Suprapubic skin (tissue), 4 donors: ENCODE data around the gene CROCC2.

Experiments used
- EP300 ChIP-seq: sonication (generic); formaldehyde crosslinking; IDR thresholded peaks from one replicate; pipeline ENCODE4 v1.6.1; 2017; ENCODE audit warnings: antibody characterized with exemption
- POLR2A ChIP-seq, 2 donors: fragments of 450-650 bp; IDR thresholded peaks; one replicate each; pipeline ENCODE4 v1.6.1; 2017; ENCODE audit warnings: antibody characterized with exemption in 2 of 2, mild to moderate bottlenecking in 2 of 2, moderate library complexity in 2 of 2
- POLR2AphosphoS5 ChIP-seq, 3 donors: sonication (generic); formaldehyde crosslinking; IDR thresholded peaks; one replicate each; pipeline ENCODE4 v1.6.1; 2017; ENCODE audit warnings: antibody characterized with exemption in 3 of 3
- TF ChIP-seq, protein P1 (sequence below), 2 donors: fragments of 200-600 bp in 1 of 2; fragments of 450-650 bp in 1 of 2; sonication (generic) in 1 of 2; IDR thresholded peaks; one replicate each; pipeline ENCODE4 v1.5.1; 2016 to 2019; ENCODE audit warnings: antibody characterized with exemption in 2 of 2, mild to moderate bottlenecking in 1 of 2, moderate library complexity in 1 of 2

DNA sequence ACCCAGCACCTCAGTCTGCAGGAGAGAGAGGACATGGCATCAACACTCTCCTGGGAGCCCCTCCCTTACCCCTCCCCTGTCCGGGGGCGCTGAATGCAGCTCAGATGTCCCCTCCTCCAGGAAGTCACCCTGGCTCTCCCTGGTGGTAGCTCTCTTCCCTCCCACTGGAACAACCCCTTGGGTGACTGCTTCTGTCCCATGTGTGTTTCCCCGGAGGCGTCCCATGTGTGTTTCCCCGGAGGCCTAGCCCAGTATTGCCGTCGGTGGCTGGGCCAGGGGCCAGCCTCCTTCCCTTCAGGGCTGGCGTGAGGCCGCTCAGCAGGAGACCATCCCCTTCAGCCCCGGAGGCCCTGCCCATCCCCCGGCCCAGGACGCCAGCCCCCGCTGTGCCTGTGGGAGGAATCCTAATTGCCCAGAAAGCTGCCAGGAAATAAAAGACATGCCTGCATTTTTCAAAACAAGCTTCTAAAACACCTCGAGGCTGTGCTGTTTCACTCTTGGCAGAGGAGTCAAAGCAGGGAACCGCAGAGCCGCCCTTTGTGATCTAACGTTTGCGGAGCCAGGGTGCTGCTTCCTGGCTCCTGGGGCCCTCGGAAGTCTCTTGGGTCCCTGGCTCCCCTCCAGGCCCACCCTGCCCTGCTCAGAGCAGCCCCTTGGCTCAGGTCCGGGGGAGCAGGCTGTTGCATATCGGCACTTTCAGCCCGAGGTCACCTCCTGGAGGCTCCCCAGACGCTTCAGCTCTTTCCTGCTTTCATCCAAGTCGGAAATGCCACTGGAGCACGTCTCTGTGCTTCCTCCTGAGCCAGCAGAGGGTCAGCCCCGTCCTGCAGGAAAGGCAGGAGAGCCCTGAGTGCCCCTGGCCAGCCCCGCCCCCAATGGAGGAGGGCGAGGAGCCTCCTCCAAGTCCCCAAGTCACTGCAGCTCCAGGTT, 103.7 kb downstream of the CROCC2 start:
- TF ChIP-seq POLR2A (IDR thresholded peaks at IDR 0.05) (no peak), POLR2AphosphoS5 (IDR thresholded peaks at IDR 0.05) (no peak), EP300 (no peak)
- TF ChIP-seq, protein P1, sequence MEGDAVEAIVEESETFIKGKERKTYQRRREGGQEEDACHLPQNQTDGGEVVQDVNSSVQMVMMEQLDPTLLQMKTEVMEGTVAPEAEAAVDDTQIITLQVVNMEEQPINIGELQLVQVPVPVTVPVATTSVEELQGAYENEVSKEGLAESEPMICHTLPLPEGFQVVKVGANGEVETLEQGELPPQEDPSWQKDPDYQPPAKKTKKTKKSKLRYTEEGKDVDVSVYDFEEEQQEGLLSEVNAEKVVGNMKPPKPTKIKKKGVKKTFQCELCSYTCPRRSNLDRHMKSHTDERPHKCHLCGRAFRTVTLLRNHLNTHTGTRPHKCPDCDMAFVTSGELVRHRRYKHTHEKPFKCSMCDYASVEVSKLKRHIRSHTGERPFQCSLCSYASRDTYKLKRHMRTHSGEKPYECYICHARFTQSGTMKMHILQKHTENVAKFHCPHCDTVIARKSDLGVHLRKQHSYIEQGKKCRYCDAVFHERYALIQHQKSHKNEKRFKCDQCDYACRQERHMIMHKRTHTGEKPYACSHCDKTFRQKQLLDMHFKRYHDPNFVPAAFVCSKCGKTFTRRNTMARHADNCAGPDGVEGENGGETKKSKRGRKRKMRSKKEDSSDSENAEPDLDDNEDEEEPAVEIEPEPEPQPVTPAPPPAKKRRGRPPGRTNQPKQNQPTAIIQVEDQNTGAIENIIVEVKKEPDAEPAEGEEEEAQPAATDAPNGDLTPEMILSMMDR (IDR thresholded peaks at IDR 0.05): no peak
